ENCODE results near the gene MEGF9.
A peak's percentile ranks its signal among the peaks of the same experiment; 100 is the strongest.

MEGF9 gene

DNA sequence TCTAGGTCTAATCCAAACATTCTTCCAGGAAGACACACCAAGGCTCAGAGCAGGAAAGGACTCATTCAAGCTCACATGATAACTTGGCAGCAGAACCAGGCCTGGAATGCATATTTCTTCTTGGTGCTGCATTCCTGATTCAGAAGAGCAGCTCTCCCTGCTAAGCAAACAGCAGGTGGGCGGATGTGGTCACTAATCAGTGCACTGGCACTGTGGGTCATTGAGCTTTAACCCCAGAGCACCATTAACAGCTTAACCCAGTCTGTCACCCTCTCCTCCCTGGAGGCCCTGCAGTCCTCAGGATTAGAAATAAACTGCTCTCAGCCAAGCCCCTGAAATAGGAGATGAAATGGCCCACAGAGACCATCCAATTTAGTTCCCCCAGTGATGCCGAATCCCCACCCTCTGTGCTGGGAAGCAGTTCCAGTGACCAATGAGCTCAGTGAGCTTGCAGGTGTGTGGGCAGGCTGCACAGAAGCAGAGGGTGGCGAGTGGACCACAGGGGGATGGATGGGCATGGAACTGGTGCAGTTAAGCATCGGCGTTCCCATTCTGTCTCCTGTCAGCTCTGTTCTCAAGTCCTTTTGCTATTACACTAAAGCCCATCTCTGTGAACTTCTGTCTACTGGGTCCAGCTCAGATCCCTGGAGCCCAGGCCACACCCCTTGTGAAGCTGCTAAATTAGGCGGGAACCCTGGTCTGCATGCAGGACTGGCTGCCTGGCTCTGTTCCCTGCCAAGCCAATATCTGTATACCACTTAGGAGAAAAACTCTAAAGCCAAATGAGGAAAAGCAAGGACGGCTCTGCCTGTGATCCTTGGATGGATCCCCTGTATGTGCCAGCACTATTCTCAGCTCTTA lies 16.6 kb upstream of the MEGF9 start:
- no peak for DNase-seq (ENCODE audit: low spot score)

DNA sequence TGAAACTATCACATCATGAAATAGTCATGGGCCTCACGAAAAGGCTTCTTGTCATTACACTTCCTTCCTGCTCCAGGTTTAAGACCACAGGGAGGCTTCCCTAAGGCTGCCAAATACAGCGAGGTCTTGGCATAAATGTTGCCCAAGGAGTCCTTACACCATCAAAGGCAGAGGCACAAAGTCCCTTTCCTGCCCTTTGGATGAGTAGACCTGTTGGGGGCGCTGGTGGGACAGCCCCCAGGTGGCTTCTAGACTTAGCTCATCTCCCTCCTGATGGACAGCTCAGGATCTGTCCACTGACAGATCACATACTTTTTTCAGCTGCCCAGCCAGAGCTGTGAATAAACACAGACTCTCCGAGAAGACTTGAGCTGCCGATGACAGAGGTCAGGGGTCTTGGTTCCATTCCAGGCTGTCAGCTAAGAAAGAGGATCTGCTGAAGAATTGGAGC lies 15.5 kb upstream of the MEGF9 start:
- no peak for DNase-seq (ENCODE audit: low spot score)

DNA sequence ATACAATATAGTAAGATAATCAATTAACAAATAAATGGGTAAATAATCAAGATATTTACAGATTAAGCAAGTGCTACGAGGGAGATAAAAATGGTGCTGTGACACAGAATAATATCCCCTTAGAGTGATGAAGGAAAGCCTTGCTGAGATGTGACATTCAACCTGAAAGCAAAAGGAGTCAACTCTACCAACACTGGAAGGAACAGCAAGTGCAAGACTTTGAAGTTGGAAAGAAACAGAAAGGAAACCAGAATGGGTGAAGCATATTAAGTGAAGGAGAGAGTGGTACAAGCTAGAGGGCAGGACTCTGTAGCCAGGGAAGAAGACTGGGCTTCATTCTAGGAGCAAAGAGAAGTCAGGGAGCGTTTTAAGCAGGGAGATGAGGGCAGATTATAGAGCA lies 12.2 kb upstream of the MEGF9 start:
- no peak for DNase-seq (ENCODE audit: low spot score)

DNA sequence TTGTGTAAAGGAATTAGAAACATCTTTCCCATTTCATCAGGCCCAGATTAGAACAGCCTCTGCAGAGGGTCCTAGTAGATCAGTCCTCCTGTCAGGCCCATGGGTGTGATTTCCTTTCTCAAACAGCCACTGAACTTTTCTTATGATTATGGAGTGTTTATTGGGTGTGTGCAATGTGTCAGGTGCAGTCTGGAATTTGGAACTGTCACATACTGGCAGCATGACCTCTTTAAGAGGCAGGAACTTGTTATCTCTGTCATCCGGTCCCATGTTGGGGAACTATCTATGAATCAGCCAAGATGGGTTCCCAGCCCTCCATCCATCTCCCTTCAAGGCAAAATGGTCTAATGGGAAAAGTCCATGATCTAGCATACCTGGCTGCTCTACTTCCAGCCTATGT lies 11.6 kb upstream of the MEGF9 start:
- no peak for DNase-seq (ENCODE audit: low spot score)

DNA sequence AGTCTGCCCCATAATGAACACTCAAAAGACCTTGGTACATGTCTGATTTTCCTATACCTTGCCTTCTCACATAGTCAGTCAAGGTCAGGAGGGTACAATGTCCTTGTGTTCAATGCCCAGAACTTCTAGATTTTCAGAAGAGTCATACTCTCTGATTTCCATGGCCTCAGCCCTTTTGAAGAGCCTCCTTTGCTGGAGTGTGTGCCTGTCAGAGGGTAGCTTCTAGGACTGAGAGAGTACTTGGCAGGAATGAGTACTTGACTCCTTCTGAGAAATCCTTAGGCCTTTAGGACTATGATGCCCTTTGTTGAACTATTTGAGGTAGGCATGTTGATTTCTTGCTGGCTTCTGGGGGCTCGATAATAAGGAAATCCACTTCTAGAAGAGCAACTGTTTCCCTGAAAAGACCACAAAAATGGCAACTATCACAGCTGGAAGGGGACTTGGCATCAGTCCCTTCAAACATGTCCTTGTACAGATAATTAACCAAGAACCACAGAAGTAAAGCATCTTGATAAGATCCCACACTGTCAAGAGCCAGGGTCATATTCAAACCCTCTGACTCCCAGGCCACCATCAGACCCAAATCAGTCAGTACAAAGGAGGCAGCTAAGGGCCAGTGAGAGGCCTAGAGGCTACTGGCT lies 10.6 kb upstream of the MEGF9 start:
- DNase-seq (ENCODE audit: low spot score): no peak

DNA sequence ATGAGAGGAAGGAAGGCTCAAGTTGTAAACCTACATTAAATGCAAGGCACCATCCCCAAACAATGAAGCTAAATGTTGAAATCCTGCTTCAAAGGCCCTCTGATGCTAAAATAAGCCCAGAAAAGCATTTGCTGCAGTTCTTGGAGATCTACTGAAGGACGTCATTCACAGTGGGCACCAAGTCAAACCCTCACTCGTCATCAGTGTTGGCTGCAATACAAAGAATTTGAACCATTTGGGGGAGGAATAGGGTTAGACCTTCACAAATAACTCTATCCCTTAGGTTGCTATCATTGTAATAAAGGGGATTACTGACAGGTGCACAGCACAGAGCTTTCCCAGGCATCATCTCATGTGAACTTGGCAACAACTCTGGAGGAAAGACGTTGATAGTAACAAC lies 9.3 kb upstream of the MEGF9 start:
- DNase-seq (ENCODE audit: low spot score): no peak

DNA sequence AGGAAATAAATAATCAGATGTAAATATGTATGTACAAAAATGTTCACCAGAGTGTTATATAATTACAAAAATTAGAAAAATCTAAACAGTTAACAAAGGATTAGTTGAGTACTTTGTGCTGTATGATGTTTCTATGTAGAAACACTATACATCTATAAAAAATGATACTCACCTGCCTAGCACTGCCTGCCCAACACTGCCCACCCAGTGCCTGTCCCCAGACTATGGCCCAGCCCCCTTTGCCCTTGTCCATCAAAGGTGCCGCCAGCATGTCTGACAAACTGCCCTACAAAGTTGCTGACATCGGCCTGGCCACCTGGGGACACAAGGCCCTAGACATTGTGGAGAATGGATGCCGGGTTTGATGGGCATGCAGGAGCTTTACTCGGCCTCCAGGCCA lies 6.1 kb upstream of the MEGF9 start:
- no peak for DNase-seq (ENCODE audit: low spot score)

DNA sequence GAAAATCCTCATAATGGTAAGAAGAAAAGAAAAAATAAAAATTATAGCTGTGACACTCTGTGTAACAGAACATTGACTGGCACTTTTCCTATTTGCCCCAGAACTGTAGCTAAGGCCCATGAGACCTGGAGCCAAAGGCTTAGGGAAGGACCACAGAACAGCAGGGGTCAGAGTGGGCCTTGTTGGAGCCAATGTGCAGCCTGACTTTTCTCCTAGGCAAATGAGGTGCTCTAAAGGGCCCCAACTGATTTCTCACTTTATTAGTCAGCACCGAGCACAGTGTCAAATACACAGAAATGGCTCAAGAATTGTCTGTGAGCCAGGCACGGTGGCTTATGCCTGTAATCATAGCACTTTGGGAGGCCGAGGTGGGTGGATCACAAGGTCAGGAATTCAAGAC lies 4.0 kb upstream of the MEGF9 start:
- DNase-seq (ENCODE audit: low spot score): no peak

DNA sequence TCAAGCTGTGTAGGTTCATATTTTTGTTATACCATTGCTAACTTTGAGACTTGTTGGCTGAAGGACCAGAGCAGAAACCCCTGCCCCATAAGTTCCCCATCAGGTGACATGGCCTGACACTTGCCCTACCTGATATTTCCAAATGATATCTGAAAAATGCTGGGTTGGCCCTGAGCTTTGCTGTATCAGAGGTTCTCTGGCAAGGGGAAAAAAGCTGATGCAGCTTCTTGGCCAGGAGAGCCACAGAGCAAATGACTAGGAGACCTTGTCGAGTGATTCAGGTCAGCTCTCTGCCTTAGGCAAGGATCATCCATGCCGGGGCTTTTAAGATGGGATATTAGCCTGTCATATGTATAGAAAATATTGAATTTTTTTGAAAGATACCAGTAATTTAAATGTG lies 2.9 kb upstream of the MEGF9 start:
- DNase-seq (ENCODE audit: low spot score): no peak

DNA sequence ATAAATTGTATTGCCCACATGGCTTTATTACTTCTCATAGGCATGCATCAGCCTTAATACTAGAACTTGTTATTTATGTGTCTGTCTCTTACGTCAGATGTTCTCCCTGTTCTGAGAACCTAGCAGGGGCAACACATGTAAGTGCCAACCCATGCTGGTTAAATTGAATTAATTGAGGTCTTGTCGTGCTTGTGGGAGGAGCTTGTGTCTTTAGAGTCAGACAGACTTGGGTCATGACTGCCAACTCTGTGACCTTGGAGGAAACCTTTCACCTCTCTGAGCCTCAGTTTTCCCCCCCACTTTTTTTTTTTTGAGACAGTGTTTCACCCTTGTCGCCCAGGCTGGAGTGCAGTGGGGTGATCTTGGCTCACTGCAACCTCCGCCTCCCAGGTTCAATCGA lies 2.2 kb upstream of the MEGF9 start:
- DNase-seq (ENCODE audit: low spot score): no peak

DNA sequence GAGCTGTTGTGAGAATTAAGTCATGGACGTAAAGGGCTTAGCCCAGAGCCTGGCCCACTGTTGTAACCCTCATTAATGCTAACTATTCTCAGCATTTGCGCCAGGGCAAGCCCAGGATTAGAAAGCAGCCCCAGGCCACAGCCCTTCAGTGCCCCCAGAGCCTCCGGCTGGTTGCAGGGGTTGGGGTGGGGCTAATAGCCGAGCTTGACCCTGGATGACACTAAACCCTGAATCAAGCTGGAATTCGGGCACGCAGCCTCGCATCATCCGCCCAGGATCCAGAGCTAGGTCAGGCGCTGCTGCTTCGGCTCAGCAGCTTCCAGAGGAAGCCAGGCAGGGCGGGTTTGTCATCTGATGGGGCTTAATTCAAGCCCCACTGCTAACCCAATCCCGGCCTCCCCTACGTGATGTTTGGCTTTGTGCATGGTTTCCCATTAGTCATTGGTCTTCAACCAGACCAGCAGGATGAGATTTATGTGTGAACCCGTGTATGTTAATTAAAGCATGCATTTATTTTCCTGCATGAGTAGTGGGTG lies 1.2 kb upstream of the MEGF9 start:
- no peak for DNase-seq (ENCODE audit: low spot score)

DNA sequence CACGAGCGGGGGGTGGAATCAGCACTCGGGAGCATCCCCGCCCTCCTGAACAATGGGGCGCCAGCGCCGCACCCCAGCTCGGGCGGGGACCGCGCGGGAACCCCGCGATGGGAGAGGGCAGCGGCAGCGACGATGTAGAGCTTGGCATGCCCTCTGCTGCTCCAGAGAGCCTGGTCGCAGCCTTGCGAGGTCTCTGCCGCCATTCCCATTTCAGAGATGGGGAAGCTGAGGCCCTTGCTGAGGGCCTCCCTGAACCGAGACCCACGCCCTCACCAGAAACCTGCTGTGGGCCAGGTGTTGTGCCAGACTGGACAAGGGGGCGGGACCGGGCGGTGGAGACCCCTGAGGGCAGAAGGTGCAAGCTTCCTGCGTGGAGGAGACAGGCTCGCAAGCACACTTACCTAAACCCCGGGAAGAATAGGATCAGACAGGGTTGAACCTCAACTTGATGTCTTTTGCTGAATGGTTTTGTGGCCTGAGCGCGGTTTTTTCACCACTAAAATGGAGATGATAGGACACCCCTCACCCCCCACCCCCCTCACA lies 647 bp upstream of the MEGF9 start:
- no peak for DNase-seq (ENCODE audit: low spot score)

DNA sequence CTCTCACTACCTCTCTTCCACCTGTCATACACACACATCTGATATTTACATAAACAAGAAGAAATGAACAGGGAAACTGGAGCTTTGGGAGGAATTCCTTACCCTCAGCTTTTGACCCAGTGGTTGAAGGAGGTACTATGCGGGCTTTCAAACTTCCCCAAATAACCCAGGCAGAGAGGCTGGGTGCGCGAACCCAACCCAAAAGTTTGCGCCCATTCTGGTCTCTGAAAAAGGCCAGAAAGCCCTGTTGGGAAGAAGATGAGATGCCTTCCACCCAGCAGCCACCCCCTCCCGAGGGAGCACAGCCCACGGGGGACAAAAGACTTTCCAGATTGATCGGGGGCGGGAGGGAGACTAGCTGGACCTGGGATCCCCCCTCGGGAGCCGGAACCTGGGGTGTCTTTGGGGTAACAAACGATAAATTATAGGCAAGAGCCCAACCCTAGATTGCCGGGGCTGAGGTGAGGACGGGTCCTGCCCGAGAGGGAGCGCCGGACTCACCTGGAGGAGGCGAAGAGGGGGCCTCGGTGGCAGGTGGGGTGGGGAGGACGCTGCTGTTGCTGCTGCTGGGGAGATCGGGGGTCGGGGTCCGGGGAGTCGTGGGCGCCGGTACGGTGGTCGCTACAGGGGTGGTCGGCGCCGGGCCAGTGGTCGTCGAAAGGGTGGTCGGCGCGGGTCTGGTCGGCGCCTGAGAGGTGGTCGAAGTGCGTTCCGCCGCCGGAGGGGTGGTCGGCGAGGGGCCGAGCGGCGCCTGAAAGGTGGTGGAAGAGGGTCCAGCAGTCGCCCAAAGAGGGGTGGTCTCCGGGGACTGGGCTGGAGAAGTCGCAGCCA lies 798 bp downstream of the MEGF9 start:
- DNase-seq (ENCODE audit: low spot score): no peak

DNA sequence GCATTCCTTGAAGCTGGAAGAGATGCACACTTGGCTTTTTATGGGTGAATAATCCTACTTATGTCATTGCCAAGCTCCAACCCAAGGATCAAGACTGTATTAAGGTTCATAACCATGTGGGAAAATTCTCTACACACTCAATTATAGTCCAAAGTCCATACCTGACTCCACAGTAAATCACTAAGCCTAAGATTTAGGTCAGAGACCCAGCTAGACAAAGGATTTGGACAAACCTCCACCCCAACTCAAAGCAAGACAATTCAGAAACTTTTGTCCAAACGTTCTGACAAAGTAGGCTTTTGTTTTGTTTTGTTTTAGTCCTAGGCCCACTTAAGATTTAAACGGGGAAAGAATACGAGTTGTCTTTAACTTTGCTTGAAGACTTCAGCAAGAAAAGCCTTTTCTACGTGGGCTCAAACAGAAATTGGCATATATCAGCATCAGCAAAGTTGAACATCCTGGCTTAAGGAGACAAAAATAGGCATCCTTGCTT lies 1.7 kb downstream of the MEGF9 start:
- peak; percentile 59 for DNase-seq (ENCODE audit: low spot score)

DNA sequence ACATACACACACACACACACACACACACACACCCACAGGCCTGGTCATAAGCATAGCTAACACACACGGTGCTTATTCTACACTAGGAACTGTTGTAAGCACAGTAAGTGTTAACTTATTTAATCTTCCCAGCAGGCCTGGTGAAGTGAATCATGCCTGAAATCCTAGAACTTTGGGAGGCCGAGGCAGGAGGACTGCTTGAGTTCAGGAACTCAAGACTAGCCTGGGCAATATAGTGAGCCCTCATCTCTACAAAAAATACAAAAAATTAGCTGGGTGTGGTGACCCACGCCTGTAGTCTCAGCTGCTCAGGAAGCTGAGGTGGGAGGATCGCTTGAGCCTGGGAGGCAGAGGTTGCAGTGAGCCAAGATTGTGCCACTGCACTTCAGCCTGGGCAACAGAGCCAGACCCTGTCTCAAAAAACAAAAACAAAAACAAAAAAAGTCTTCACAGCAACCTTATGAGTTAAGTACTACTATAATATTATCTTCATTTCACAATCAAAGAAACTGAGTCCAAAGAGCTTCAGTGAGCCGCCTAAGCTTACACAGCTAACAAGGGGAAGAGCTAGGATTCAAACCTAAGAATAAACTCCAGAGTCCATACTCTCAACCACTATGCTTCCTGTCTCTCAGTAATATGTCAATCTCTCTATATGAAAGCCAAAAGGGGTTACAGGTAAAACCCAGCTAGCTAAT lies 2.3 kb downstream of the MEGF9 start:
- DNase-seq (ENCODE audit: low spot score): no peak

DNA sequence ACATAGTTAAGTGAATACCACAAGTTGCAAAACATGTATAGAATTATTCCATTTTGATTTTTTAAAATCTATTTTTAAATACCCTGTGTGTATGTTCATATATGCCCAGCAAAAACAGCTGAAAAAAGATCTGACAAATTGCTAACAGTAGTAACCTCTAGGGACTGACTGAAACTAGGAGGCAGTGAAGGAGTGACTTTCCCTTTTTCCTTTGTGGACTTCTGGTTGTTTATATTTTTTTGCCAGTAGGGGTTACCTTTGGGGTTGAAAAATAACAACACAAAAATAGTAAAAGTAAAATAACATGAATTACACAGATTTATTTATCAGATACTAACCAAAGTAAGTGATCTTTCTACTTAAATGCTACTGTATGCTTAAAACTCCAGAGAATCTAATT lies 2.9 kb downstream of the MEGF9 start:
- DNase-seq (ENCODE audit: low spot score): no peak

DNA sequence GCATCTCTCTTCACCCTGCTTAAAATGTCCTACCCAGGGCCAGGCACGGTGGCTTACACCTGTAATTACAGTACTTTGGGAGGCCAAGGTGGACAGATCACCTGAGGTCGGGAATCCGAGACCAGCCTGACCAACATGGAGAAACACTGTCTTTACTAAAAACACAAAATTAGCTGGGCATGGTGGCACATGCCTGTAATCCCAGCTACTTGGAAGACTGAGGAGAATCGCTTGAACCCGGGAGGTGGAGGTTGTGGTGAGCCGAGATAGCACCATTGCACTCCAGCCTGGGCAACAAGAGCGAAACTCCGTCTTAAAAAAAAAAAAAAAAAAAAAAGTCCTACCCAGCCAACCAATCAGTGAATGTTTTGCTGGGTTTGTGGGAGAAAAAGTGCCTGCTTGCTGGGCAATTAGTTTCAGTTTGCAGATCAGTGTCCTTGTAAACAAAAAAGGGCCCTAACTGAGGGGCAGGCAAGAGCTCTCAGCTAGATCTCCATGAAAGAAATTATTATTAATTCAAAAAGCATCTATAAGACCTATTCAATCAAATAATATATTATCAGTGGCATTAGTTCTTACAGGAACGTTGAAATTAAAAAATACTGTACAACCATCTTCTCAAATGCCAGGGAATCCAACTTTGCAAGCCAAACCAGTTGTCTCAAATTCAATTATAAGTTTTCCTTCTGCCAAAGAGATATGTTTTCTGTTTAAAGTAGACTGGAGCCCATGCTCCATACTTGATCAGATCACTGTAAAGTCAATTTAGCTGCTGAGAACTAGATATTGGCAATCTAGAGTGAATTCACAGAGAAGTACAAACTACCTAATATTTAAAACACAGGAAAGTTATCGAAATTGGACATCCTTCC lies 3.9 kb downstream of the MEGF9 start:
- peak; percentile 82 for DNase-seq (ENCODE audit: low spot score)

DNA sequence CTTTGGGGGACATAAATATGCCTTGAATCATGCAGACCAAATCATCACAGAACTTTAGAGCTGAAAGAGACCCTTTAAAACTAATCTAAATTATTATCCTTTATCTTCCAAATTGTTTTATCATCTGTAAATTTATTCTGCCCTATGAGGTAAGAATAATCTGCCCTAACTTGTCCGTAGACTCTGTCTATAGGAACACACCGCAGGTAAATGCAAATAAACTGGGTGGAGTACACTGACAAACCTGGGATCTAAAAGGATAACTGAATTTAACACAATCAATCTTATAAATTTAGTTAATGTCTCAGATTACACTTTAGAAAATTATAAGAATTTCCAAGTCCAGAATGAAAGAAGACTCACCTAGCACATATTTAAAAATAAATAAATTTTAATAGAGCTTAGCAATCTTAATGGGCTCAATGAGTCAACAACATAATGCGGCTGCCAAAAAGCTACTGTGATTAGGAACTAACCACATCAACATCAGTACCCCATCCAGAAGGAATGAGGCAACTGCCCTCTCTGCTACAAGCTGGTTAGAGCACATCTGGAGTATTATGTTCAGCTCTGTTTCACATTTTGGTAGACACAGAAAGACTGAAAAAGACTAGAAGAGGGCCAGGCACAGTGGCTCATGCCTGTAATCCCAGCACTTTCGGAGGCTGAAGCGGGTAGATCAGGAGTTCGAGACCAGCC lies 5.6 kb downstream of the MEGF9 start:
- DNase-seq (ENCODE audit: low spot score): no peak

DNA sequence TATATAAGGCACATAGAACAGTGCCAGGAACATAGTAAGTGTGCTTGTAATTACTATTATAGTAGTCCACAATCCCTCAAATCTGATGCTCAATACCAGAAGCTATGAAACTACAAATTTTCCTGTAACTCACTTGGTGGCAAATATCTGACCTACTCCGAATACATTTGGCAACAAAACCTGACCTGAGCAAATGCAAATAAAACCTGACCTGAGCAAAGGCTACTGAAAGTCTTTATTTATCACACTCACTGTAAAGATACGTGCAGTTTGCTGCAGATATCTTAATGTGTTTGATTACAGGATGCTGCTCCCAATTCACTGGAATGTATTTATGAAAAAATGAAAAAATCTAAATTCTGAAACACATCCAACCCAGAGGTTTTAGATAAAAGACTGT lies 7.1 kb downstream of the MEGF9 start:
- DNase-seq (ENCODE audit: low spot score): no peak

DNA sequence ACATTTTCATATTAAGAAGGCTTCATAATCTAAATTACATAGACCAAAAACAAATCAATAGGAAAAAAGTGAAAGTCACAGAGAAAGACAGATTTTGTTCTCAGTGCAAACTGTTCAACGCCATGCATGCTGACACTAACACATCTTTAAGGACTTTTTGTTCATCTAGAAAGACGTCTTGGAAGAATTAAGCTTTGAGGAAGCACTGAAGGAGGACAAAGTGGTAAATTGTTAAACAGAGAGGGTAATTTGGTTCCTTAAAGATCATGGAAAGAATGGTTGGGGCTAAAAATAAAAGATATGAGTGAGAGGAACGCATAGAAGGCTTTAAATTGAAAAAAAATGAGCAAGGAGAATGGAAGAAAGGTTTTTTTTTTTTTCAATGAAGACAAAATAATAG lies 9.1 kb downstream of the MEGF9 start:
- no peak for DNase-seq (ENCODE audit: low spot score)

Measured in LoVo (cell line).